HG02798 (cell line): ENCODE results near the gene UST.
"Not testable (repeated sequence)": the region's sequence is repeated elsewhere in the genome, so short reads cannot be mapped to it uniquely, and the experiment has no call there.

Experiments
- ATAC-seq: cut with Tn5 transposase; IDR thresholded peaks from one replicate; pipeline ENCODE4 v1.9.1; 2021; ENCODE audit warnings: mild to moderate bottlenecking; ENCODE audit not compliant: unreplicated experiment, poor library complexity

UST gene

DNA sequence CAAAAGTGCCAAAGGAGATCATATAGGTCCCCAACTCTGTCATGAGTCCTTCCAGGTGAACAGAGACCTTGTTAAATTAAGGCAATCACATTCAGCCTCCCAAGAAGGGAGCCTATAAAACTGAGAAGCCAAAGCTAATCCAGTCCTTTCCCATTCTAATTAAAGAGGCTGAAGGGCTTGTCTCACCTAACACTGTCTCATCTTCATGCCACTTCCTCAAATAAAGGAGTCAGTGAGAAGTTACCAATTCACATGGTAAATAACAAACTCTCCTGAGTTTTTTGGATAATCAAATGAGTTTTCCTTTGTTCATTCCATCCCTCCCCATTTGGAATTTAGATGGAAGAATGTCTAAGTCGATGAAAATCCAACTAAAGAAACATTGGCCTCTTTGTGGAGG lies 242.8 kb downstream of the UST start:
- ATAC-seq: no peak

- no peak for ATAC-seq
Measured at GRCh38 chr6:148990403-148990802, 243.6 kb downstream of the UST start.

DNA sequence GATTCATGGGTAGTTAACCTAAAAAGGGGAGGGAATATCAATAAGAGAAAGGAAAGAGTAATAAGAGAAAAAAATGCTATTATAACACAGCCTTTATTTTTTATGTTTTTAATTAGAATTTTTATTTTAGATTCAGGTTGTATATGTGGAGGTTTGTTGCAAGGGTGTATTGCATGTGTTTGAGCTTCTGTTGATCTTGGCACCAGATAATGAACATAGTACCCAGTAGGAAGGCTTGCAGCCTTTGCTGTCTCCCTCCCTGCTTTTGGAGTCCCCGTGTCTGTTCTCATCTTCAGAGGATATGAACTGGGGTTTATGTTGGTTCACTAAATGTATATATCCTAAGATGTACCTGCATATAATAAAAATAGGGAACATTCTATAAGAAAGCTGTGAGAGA lies 250.0 kb downstream of the UST start:
- ATAC-seq: no peak

DNA sequence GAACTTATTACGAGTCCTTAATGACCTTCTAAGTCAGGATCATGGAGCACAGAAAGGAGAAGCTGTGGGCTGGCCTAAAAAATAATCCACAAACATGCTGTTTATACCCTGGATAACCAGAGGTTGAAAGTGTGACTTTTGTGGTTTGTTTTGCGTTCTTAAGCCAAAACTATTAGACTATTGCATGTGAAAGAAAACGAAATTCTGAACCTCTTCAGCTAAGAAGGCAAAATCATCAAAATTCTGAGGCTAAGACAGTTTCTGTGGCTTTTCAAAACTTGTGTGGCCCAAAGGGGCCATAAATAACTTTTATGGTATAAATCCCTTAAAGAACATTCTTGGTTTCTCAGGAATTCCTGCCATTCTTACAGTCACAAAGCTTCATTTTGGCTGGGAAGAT lies 251.0 kb downstream of the UST start:
- ATAC-seq: no peak

- no peak for ATAC-seq
Measured at GRCh38 chr6:148998704-148999103, 251.9 kb downstream of the UST start.

DNA sequence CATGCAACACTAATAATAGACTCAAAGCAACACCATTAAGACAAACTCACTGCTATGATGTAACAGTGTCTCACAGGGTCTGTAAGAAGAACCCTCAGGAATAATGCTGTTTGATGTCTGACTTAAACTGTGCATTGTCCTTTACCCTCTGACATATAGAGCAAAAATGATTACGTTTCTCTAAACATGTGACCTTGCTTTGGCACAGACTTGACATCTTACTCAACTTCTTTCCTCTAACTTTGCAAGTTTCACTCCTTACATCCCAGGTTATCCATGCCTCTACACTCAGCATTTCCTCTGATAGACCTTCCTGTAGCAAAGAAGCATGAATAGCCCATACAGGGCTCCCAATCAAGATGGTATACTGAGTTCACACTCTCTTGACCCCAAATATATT lies 252.7 kb downstream of the UST start:
- ATAC-seq: no peak

DNA sequence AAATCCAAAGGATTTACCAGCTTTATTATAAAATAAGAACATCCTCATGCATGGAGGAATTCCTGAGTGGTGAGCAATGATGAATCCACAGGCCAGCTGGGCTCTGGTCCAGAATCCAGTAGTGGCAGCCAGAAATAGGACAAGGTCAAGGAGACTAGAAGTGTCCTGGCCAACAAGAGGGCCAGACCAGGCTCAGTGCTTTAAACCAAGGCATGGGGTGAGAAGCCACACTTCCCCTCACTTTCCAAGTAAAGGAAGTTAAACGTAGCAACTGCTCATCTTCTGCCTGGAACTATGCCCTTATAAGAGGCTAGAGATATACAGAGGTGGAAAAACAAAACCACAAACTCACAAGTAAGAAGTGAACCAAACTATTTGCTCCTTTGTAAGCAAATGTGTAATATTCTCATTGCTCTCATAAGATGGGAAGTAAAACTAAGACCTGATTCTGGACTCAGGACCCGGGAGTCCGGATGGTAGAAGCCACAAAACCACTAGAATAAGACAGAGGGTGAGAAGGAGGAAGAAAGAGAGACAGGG lies 253.2 kb downstream of the UST start:
- ATAC-seq: no peak

DNA sequence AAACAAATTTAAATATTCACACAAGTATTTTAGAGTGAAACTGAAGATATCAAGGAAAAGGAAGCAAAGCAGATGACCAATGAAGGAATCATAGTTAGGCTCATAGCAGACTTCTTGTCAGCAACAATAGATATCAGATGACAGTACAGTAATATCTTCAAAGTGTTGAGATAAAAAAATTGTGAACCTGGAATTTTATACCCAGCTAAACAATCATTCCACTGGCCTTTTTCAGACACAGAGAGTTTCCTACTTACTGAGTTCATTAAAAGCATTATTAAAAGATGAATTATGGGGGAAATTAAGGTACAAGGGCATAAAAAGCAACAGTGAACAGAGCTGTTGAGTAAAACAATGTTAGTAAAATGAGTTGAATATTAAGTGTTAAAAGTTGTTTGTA lies 254.6 kb downstream of the UST start:
- ATAC-seq: no peak

DNA sequence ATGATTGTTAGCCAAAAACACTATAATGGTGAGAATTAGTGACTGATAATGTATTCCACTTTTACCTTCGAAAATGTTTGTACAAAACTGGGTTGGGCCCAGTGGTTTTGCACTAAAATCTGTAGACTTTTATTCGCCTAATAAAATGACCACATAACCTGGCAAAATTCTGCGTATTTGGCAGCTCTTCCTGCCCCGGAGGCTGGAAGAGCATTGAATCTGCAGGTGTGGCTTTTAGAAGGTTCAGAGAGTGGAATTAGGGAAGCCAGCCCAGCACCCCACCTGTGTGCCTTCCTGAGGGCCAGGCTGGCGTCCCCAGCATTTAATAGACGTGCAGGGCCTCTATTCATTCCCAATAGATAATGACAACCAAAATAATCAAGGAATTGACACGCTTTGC lies 256.7 kb downstream of the UST start:
- ATAC-seq: no peak

- ATAC-seq: no peak
Measured at GRCh38 chr6:149004664-149005063, 257.8 kb downstream of the UST start.

DNA sequence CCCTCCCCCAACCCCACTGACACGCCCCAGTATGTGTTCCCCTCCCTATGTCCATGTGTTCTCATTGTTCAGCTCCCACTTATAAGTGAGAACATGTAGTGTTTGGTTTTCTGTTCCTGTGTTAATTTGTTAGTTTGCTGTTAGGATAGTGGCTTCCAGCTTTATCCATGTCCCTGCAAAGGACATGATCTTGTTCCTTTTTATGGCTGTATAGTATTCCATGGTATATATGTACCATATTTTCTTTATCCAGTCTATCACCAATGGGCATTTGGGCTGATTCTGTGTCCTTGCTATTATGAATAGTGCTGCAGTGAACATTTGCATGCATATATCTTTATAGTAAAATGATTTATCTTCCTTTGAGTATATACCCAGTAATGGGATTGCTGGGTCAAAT lies 259.4 kb downstream of the UST start:
- not testable (repeated sequence) for ATAC-seq

GRCh38 chr6:149006671-149007070 lies 259.8 kb downstream of the UST start:
- ATAC-seq: no peak

DNA sequence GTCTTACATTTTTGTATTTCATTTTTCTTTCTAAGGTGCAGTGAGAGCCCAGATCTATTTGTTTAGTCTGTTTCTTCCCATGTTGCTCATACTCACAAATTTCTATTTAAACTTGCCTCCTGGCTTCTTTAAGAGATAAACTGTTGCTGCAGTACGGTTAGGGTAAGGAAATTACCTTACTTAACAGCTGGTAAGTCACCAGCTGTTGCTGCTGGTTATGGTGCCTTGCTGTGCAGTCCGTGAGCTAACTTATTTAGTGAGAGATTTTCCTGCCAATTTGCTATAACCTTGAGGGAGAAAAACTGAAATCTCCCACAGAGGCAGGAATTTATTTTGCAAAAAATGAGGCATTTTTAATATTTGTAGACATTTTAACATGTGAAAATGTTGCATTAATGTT lies 261.0 kb downstream of the UST start:
- ATAC-seq: no peak

- ATAC-seq: no peak
Measured at GRCh38 chr6:149008741-149009140, 261.9 kb downstream of the UST start.

- ATAC-seq: no peak
Measured at GRCh38 chr6:149012040-149012545, 265.3 kb downstream of the UST start.

DNA sequence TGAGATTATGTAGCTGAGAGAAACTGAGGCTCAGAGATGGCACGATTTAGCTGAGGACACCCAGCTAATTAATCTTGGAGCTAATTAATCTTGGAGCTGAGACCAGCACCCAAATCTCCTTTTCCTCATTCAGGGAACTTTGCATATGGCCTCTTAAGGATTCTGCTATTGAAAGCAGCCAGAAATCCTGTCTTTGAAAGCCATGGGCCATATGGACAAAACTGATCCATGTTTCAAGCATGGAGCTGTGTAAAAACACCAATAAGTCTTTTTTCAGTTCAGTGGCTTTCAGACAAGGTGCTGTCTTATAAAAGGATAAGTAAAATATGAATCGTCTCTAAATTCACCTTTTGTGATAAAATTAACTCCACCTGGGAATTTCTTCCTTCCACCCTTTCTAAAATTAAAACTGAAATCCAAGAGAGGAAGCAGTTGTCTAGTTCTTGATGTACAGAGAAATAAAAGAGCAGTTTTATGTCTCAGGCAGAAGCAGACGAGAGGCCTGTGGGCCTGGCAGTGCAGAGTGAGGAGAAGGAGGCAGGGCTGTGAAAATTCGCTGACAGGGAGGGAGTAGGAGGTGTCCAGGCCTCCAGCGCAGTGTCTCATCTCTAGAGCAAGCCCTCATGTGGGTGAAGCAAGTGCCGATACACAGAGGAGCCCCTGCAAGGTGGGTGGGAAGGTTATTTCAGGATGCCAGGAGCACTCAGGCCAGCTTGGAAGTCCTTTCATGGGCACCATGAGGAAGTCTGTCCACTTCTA lies 266.9 kb downstream of the UST start:
- no peak for ATAC-seq

GRCh38 chr6:149014631-149015534 lies 268.1 kb downstream of the UST start:
- no peak for ATAC-seq

DNA sequence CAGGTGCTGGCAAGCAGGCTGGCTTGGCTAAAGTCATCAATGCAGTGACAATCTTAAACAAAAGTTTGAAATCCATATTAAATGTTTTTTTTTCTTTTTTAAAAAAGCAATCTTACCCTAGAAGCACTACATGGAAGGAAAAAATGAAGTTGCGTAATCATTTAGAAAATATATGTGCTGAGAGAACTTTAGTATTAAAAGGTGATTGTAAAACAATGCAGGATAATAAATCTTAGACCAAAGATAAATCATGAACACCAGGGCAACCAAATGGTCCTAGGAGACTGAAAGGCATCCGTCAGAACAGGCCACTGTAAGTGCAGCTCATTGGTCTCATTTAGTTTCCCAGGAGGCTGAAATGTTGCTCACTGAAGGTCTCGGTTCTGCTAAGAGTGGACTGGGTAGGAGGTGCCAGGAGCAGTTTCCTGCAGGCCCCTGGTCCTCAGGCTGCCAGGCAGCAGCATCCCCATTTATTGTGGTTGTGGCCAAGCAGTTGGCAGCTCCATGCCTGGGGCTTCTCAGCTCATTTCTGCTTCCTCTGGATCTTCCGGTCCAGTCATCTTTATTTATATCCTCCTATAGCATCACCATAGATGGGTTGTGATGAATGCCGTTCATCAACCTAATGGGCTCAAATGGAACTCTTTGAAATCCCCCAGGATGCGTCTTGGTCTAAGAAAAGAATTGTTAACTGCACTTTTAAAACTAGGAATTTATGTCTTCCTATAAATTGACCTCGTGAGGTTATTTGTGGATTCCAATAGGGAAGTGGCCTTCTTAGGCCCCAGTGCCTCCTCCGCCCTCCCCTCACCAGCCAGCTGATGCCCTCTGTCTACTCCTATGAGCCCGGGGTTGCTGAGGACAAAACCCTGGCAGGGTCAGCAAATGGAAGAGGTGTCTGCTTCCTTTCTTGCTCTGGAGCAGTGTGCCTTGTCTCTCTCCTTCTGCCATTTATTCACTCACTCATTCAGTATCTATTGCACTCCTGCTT lies 269.0 kb downstream of the UST start:
- ATAC-seq: no peak

DNA sequence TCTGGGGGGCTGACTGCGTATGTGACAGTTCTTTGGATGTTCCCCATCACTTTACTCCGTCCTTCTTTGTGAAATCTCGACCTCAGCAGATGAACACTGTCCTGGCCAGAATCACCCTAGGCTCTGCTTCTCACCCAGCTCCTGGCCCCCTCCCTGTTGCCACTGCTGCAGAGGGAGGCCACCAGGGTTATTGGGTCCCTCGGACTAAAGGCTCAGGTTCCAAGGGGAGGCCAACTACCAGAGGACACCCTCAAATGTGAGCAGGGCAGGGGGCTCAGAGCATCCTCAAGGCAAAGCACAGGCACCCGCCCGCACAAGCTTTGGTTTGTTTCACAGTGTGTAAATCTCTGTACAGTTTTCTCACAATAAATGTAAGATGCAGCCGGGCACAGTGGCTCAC lies 269.9 kb downstream of the UST start:
- ATAC-seq: no peak

GRCh38 chr6:149020319-149020718 lies 273.5 kb downstream of the UST start:
- no peak for ATAC-seq
